Stimulated activated naive CD4-positive, alpha-beta T cell treated with Interleukin-2 at 50 U/mL for 16 hours (primary cell): ENCODE data around the gene TRIB2.

ENCODE experiments used
- DNase-seq: peaks from one replicate; lab custom pipeline; 2025; lab: John Stamatoyannopoulos, UW

TRIB2 gene

GRCh38 chr2:12720754-12721378 is 4.1 kb downstream of the TRIB2 start:
- DNase-seq = no peak

GRCh38 chr2:12721566-12722446 is 5.1 kb downstream of the TRIB2 start:
- DNase-seq = peak; percentile 22

- peak; percentile 17 for DNase-seq
Measured at GRCh38 chr2:12722447-12723316, 5.9 kb downstream of the TRIB2 start.

- no peak for DNase-seq
Measured at GRCh38 chr2:12723736-12724463, 7.2 kb downstream of the TRIB2 start.

GRCh38 chr2:12725233-12726187 is 8.8 kb downstream of the TRIB2 start:
- no peak for DNase-seq

- no peak for DNase-seq
Measured at GRCh38 chr2:12726271-12726670, 9.5 kb downstream of the TRIB2 start.

GRCh38 chr2:12727065-12727464 is 10.3 kb downstream of the TRIB2 start:
- no peak for DNase-seq

GRCh38 chr2:12727641-12728040 is 10.9 kb downstream of the TRIB2 start:
- DNase-seq = no peak

GRCh38 chr2:12728221-12728777 is 11.6 kb downstream of the TRIB2 start:
- DNase-seq = peak; percentile 19

- no peak for DNase-seq
Measured at GRCh38 chr2:12730265-12730664, 13.5 kb downstream of the TRIB2 start.

- DNase-seq = no peak
Measured at GRCh38 chr2:12731701-12732280, 15.1 kb downstream of the TRIB2 start.

GRCh38 chr2:12732651-12733050 is 15.9 kb downstream of the TRIB2 start:
- DNase-seq = no peak

GRCh38 chr2:12733846-12734245 is 17.1 kb downstream of the TRIB2 start:
- DNase-seq = no peak

GRCh38 chr2:12734914-12735654 is 18.3 kb downstream of the TRIB2 start:
- DNase-seq = no peak

- DNase-seq = no peak
Measured at GRCh38 chr2:12737297-12737696, 20.6 kb downstream of the TRIB2 start.

- no peak for DNase-seq
Measured at GRCh38 chr2:12737738-12738485, 21.2 kb downstream of the TRIB2 start.

GRCh38 chr2:12739721-12740254 is 23.1 kb downstream of the TRIB2 start:
- DNase-seq = no peak

GRCh38 chr2:12741380-12741779 is 24.6 kb downstream of the TRIB2 start:
- DNase-seq = no peak
